Large intestine (tissue), 3 donors: ENCODE data around the gene ITGA11. TPM values are rescaled to one million over a fixed set of nuclear protein-coding genes. Genes with fewer than 3 reads are reported as not detected.

Source experiments
- DNase-seq, 2 donors: peaks; one replicate each; pipeline versions ENCODE4 v3.0.0 to v3.0.0-alpha.2; 2013
- H3K27ac ChIP-seq: one replicate; pipeline ENCODE4 v1.5.1; 2013; ENCODE audit warnings: low read length
- H3K27me3 ChIP-seq: 2 replicates; pipeline ENCODE4 v1.6.1; 2013; ENCODE audit warnings: low read length; ENCODE audit not compliant: control insufficient read depth, insufficient read depth
- H3K36me3 ChIP-seq: 2 replicates; pipeline ENCODE4 v1.6.1; 2013; ENCODE audit warnings: low read length; ENCODE audit not compliant: control insufficient read depth, insufficient read depth
- H3K4me1 ChIP-seq: one replicate; pipeline ENCODE4 v1.6.1; 2013; ENCODE audit warnings: low read length; ENCODE audit not compliant: control insufficient read depth, insufficient read depth
- H3K4me3 ChIP-seq: one replicate; pipeline ENCODE4 v1.5.1; 2013; ENCODE audit warnings: low read length
- H3K9me3 ChIP-seq: one replicate; pipeline ENCODE4 v1.6.1; 2013; ENCODE audit warnings: mild to moderate bottlenecking, low read depth, low read length, moderate library complexity; ENCODE audit not compliant: control insufficient read depth
- WGBS: methylation state at CpG from one replicate; pipeline ENCODE4 v1.1.5; 2013; ENCODE audit warnings: low lambda C conversion rate; ENCODE audit not compliant: insufficient coverage; 5-methylcytosine and 5-hydroxymethylcytosine counted together
- polyA plus RNA-seq: library from polyadenylated mRNA; unstranded; fragments of 120-200 nt; gene quantifications from one replicate; pipeline ENCODE4 v1.2.1, GENCODE V29; 2013

Gene ITGA11
- polyA plus RNA-seq, 1 donor, result 1.8 TPM

DNA sequence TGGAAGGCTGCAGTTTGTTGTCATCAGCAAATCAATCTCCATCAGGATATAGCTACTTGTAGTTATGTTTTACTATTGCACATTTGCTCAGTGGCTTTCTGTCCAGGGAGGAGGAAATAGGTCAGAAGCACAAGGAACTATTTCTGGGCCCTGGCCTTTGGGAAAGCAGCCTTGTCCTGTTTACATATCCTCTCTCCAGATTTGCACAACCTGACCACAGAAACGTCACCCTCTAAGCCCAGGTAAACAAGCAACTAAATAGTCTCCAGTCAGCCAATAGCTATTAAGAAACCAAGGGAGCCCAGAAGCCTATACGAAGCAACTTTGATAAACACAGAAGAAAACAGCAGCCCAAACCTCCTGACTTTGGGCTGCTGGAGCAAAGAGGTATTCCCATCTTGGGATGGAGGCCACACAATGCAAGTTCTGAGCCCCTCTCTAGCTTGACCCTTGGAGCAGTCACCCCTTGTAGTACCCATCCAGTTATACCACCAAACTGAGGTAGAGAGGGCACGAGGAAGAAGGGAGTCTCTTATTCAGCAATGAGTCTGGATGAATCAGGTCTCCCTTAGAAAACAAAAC, 156.7 kb downstream of the ITGA11 start:
- DNase-seq, result peak in 1 of 2 donors; percentile 38
- no CpG with 5 or more reads among the region's 3 CpGs for WGBS

DNA sequence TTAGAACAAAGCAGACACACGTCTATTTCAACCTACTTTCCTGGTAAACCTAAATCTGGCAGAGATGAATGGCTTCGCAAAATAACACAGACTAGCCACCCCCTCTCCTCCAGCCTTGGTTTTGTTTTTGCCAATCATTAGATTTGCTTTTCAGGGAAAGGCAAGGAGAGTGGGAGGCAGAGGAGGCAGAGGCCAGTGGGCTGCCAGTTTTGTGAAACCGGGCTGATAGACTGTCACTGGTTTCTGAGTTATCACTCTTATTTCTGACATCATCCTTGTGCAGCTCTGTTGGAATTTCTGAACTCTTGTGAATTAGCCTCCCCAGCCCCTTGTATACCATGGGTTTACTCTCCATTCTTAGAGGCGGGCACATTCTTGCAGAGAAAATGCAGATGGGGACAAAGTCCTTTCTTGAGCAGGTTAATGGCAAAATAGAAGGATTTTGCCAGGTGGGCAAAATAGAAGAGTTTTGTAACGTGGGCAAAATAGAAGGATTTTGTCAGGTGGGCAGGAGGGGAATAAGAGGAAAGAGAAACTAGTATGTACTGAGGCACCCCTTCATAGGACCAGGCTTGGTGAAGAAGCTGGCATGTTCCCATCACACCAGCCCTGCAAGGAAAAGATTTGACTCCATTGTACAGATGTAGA, 157.6 kb downstream of the ITGA11 start:
- H3K9me3 ChIP-seq, result no peaks in the 10 kb centered on the region
- peak overlapping the region; percentile 77 for H3K27ac ChIP-seq
- no peaks in the 10 kb centered on the region for H3K27me3 ChIP-seq
- peaks cover 30% of the 10 kb centered on the region for H3K4me1 ChIP-seq
- no peaks in the 10 kb centered on the region for H3K36me3 ChIP-seq
- DNase-seq, result peak in 1 of 2 donors; percentile 50
- no peak overlapping the region for H3K4me3 ChIP-seq
- no CpG with 5 or more reads among the region's 5 CpGs for WGBS

More for the DNA sequence above, 156.7 kb downstream of the ITGA11 start:
- H3K36me3 ChIP-seq, result no peaks in the 10 kb centered on the region
- peak overlapping the region; percentile 77 for H3K27ac ChIP-seq
- no peaks in the 10 kb centered on the region for H3K27me3 ChIP-seq
- no peaks in the 10 kb centered on the region for H3K9me3 ChIP-seq
- H3K4me3 ChIP-seq, result no peak overlapping the region
- peaks cover 33% of the 10 kb centered on the region for H3K4me1 ChIP-seq

- no peak for DNase-seq
- Histone ChIP-seq H3K4me1 (peaks cover 30% of the 10 kb centered on the region), H3K9me3 (no peaks in the 10 kb centered on the region), H3K36me3 (no peaks in the 10 kb centered on the region), H3K27ac (peak overlapping the region; percentile 77), H3K27me3 (no peaks in the 10 kb centered on the region), H3K4me3 (no peak overlapping the region)
- WGBS, result no CpG with 5 or more reads among the region's 1 CpG
Observed at GRCh38 chr15:68272721-68273271, 159.2 kb downstream of the ITGA11 start.

DNA sequence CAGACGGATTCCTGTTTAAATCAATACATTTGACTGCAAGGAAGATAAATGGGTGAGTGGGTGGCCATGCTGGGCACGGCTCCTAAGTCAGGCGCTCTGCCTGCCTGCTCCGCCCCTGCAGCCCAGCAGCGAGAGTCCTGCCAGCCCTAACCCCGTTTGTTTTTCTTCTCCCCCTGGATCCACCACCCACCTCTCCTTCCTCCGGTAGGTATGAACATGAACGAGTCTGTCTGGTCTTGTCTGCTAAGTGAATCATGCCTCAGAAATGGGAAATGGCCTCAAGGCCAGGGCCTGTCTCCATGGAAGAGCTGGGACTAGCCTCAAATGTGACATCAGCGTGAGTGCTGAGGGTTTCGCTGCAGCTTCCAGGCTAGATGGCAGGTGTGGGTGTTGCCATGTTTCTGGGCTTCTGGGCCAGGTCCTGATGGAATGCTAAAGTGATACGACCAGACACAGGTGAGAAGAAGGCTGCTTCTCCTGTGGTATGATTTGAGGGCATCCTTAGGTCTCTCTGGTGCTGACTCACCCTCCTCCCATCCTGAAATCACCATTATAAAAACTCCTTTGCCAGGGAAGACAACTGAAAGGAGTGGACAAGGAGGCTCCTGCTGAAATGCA, 160.0 kb downstream of the ITGA11 start:
- Histone ChIP-seq H3K36me3 (no peaks in the 10 kb centered on the region), H3K4me3 (no peak overlapping the region), H3K27me3 (no peaks in the 10 kb centered on the region), H3K9me3 (no peaks in the 10 kb centered on the region), H3K4me1 (peaks cover 30% of the 10 kb centered on the region), H3K27ac (peak overlapping the region; percentile 11)
- no CpG with 5 or more reads among the region's 11 CpGs for WGBS
- DNase-seq, result no peak

- no peaks in the 10 kb centered on the region for H3K36me3 ChIP-seq
- H3K4me1 ChIP-seq, result no peaks in the 10 kb centered on the region
- H3K9me3 ChIP-seq, result no peaks in the 10 kb centered on the region
- DNase-seq, result no peak
- 57% methylated on average over 3 of the region's 3 CpGs for WGBS
- no peak overlapping the region for H3K4me3 ChIP-seq
- peaks cover 3% of the 10 kb centered on the region for H3K27me3 ChIP-seq
- H3K27ac ChIP-seq, result no peak overlapping the region
Observed at GRCh38 chr15:68268405-68268804, 163.6 kb downstream of the ITGA11 start.

DNA sequence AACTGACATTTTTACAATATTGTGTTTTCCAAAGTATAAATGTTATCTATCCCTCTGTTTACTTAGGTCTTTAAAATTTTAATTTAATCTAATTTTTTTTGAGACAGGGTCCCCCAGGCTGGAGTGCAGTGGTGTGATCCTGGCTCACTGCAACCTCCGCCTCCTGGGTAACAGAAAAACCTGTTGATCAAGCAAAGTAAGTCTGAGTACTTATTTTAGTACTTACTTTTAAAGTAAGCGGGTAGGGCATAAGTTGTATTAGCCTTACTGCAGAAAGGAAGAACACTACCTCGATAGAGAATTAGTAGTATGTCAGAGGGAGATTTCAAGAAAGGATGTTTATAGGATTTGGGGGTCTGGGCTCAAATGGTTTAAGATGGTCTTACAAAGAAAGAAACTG, 166.3 kb downstream of the ITGA11 start:
- WGBS, result 80% methylated on average over 3 of the region's 3 CpGs
- DNase-seq, result no peak
- H3K27ac ChIP-seq, result no peak overlapping the region

GRCh38 chr15:68265081-68265480, 166.9 kb downstream of the ITGA11 start:
- H3K27me3 ChIP-seq, result peaks cover 3% of the 10 kb centered on the region
- no peaks in the 10 kb centered on the region for H3K9me3 ChIP-seq
- no peak overlapping the region for H3K4me3 ChIP-seq
- no peak overlapping the region for H3K27ac ChIP-seq
- no peaks in the 10 kb centered on the region for H3K4me1 ChIP-seq
- DNase-seq, result no peak
- no peaks in the 10 kb centered on the region for H3K36me3 ChIP-seq
- WGBS, result 66% methylated on average over 3 of the region's 4 CpGs

More for the DNA sequence above, 166.3 kb downstream of the ITGA11 start:
- no peaks in the 10 kb centered on the region for H3K9me3 ChIP-seq
- H3K36me3 ChIP-seq, result no peaks in the 10 kb centered on the region
- H3K27me3 ChIP-seq, result peaks cover 3% of the 10 kb centered on the region
- H3K4me3 ChIP-seq, result no peak overlapping the region
- no peaks in the 10 kb centered on the region for H3K4me1 ChIP-seq

GRCh38 chr15:68264282-68264681, 167.7 kb downstream of the ITGA11 start:
- Histone ChIP-seq H3K9me3 (no peaks in the 10 kb centered on the region), H3K4me1 (no peaks in the 10 kb centered on the region), H3K27me3 (peaks cover 3% of the 10 kb centered on the region), H3K36me3 (no peaks in the 10 kb centered on the region), H3K27ac (no peak overlapping the region), H3K4me3 (no peak overlapping the region)
- DNase-seq, result no peak
- no CpG with 5 or more reads among the region's 2 CpGs for WGBS

DNA sequence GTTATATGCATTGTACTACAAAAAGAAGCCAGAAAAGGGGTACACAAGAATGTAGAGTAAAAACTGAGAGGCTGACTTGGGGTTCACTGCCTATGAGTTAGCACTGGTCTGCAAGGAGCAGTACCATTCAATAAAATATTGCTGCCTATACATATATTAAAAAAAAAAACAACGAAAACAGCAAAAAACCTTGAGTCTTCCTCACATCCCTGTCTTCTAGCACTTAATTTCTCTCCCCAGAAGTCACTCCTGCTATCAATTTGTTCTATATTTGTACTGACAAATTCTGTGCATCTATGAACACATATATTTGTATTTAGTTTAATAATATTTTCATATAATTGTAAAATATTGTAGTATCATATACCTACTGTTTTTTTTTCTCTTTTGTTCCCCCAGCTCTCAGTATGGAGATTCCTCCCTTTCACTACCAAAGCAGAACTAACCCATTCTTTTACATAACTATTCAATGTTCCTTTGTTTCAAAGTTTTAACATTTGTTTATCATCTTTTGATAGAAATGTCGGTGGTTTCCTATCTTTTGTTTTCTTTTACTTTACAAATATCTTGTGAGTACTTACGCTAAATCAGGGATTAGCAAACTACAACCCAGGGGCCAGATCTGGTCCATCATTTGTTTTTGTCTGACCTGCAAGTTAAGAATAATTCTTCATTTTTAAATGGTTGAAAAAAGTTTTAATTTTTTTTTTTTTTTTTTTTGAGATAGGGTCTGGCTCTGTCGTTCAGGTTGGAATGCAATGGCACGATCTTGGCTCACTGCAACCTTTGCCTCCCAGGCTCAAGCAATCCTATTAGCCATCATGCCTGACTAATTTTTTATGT, 169.2 kb downstream of the ITGA11 start:
- WGBS, result 44% methylated on average over 2 of the region's 5 CpGs
- H3K27me3 ChIP-seq, result peaks cover 3% of the 10 kb centered on the region

DNA sequence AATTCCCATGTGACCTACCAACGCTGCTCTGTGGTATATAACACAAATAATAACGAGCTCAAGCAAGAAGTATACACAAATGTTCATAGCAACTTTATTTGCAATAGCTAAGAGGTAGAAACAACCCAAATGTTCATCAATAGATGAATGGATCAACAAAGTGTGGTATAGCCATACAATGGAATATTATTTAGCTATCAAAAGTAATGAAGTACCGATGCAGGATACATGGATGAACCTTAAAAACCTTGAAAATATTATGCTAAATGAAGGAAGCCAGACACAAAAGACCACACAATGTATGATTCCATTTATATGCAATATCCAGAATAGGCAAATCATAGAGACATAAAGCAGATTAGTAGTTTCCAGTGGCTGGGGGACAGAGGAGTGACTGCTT, 170.0 kb downstream of the ITGA11 start:
- no peak for DNase-seq

More for the DNA sequence above, 169.2 kb downstream of the ITGA11 start:
- Histone ChIP-seq H3K4me1 (no peaks in the 10 kb centered on the region), H3K4me3 (no peak overlapping the region), H3K27ac (no peak overlapping the region), H3K9me3 (no peaks in the 10 kb centered on the region), H3K36me3 (no peaks in the 10 kb centered on the region)
- no peak for DNase-seq

More for the DNA sequence above, 170.0 kb downstream of the ITGA11 start:
- Histone ChIP-seq H3K4me1 (peaks cover 3% of the 10 kb centered on the region), H3K27me3 (peaks cover 3% of the 10 kb centered on the region), H3K27ac (no peak overlapping the region), H3K9me3 (no peaks in the 10 kb centered on the region), H3K36me3 (no peaks in the 10 kb centered on the region), H3K4me3 (no peak overlapping the region)
- WGBS, result no CpG with 5 or more reads among the region's 3 CpGs
